Fibroblast of skin of back (primary cell): ENCODE measurements around the gene TNFRSF25.
"Not testable (repeated sequence)": the region's sequence is repeated elsewhere in the genome, so short reads cannot be mapped to it uniquely, and the experiment has no call there.

Source experiments
- DNase-seq: peaks from one replicate; pipeline ENCODE4 v3.0.0-alpha.2; 2013

TNFRSF25 gene

GRCh38 chr1:6450005-6450450 lies 15.9 kb downstream of the TNFRSF25 start:
- DNase-seq: no peak

GRCh38 chr1:6448749-6449631 lies 17.0 kb downstream of the TNFRSF25 start:
- DNase-seq: no peak

DNA sequence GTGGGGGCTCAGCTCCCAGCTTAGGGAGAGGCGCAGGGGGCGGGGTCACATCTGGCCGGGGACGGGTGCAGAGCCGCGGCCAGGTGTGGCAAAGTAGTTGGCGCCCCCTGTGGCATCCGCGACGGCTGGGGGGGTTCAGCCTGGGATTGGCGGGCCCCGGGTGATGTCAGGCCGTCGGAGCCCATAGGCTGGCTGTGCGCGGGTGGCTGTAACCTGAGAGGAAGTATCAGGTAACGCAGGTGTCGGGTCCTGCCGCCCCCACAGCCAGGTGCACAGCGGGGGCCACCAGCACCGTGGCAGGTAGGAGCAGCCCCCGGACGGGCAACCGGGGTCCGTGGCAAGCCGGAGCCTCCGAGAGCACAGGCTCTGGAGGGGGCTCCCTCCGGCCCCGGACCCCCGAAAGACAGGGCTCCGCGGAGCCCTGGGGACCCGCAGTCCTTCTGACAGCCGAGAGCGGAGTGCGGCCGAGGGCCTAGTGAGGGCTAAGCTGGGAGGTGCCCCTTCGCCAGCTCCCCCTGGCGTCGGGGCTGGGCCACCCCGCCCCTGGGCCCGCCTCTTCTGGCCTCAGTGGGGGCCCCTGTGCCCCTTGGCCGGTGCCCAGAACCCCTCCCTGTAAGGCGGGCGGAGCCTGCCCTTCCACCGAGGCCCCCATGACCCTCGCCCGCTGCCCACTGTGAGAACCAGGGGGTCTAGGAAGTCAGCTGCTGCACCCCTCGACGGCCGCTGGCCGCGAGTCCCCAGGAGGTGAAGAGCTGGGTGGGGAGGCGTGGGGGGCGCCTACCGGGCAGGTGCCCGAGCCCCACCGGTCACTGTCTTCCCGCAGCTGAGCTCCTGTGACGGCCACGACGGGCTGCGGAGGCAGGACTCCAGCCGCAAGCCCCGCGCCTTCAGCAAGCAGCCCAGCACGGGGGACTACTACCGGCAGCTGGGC lies 17.9 kb downstream of the TNFRSF25 start:
- DNase-seq: no peak

GRCh38 chr1:6447016-6447817 lies 18.8 kb downstream of the TNFRSF25 start:
- no peak for DNase-seq

DNA sequence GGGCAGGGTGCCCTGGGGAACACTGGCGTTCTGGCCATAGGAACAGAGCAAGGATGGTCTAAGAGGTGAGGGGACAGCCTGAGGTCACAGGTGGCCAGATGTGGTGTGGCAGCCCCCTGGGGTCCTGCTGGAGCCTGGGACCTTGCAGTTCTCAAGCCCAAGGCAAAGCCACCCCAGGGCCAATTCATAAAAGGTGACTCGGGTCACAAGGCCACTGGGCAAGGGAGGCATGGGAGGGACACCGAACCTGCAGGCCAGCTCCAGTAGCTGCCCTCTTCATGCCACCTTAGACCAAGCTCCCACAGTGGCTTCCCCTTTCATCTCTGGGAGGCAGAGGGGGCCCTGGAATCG lies 19.3 kb downstream of the TNFRSF25 start:
- DNase-seq: no peak

GRCh38 chr1:6445929-6446328 lies 20.0 kb downstream of the TNFRSF25 start:
- DNase-seq: not testable (repeated sequence)

- peak; percentile 29 for DNase-seq
Observed at GRCh38 chr1:6445062-6445763, 20.8 kb downstream of the TNFRSF25 start.

DNA sequence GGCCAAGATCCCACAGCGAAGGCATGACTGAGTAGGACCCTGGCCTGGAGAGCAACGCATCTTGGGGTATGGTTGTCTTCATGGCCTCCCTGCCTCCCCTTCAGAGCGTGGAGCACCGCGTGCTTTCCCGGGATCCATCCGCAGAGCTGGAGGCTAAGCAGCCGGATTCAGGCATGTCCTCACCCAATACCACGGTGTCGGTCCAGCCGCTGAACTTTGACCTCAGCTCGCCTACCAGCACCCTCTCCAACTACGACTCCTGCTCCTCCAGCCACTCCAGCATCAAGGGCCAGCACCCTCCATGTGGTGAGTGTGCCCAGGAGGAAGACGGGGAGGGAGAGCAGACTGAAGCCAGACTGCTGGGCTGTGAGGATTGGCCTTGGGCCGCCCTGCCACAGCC lies 21.6 kb downstream of the TNFRSF25 start:
- no peak for DNase-seq

DNA sequence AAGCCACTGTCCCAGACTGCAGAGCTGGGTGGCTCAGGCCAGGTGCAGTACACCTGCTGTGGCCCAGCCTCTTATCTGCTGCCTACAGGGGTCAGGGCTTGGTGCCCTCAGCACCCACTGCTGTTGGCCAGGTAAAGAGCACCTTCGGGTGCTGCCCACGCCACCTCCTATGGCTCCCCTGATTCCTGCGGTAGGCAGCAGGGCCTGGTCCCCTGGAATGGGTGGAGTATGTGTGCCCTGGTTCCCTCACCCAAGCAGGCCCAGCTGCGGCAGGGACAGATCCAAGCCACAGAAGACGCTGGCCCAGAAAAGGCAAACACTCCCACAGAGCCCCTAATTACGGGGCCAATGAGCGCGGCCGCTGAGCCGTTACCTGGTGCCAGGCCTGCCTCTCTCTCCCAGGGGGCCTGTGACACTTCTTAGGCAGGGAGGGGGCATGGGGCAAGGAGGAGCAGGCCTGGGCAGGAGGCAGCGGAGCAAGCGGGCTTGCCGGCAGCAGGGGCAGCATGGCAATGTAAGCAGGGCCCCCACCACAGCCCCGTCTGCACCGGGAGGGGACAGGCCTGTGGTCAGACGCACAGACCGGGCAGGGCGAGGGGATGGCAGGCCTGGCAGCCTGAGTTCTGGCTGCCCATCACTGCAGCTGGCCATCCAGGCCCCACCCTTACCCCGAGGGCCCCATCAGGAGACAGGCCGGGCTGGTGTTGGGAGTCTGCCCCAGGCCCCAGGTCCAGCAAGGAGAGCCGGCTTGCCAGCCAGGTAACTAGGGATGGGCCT lies 22.4 kb downstream of the TNFRSF25 start:
- no peak for DNase-seq

DNA sequence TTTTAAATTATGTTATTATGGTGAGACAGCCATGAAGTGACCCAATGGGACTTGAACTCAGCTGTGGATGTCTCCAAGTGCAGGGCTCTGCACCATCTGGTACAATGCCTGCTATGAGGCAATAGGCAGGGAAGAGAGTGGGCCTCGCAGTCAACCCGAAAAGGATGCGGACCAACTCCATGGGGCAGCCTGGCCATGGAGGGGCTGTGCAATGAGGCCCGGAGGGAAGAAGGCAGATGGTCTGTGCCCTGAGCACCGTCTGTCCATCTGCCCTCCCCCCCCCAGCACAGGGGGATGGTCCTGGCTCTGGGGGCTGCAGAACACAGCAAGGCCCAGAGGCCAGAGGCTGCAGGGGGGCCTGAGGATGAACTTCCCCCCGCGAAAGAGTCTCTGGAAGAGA lies 24.4 kb downstream of the TNFRSF25 start:
- no peak for DNase-seq

- DNase-seq: peak; percentile 52
Observed at GRCh38 chr1:6440198-6441126, 25.5 kb downstream of the TNFRSF25 start.

DNA sequence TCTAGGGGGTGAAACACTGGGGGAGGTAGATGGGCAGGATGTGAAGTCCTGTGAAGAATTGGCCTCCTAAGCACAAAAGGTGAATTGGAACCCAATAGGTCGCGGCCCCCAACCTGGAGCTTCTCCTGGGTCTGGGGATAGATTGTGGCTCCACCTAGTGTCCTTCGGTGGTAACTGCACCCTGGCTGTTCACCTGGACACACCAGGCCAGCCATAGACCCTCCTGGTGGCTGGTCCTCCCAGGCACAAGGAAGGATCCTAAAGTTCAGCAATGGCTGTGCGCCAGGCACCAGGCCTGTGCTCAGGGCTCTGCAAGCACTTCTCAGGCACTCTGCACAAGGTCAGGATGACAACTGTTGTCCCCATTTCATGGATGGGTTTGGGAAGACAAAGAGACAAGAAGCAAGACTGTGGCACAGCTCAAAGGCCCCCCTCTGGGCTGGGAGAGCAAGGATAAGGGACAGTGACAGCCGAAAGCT lies 27.9 kb downstream of the TNFRSF25 start:
- DNase-seq: peak; percentile 36

- not testable (repeated sequence) for DNase-seq
Observed at GRCh38 chr1:6437012-6437700, 28.8 kb downstream of the TNFRSF25 start.

GRCh38 chr1:6436277-6436676 lies 29.7 kb downstream of the TNFRSF25 start:
- not testable (repeated sequence) for DNase-seq

DNA sequence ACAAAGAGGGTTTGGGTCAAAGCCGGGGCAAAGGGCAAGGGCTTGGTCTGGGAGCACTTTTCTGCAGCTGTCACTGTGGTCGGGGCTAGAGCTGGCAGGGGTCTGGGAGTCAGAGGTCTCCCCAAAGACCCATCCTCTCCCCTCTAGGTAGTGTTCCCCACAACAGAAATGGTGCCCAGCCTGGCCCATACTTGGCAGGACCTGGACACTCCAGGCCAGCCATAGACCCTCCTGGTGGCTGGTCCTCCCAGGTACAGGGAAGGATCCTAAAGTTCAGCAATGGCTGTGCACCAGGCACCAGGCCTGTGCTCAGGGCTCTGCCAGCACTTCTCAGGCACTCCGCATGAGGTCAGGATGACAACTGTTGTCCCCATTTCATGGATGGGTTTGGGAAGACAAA lies 30.4 kb downstream of the TNFRSF25 start:
- DNase-seq: no peak

DNA sequence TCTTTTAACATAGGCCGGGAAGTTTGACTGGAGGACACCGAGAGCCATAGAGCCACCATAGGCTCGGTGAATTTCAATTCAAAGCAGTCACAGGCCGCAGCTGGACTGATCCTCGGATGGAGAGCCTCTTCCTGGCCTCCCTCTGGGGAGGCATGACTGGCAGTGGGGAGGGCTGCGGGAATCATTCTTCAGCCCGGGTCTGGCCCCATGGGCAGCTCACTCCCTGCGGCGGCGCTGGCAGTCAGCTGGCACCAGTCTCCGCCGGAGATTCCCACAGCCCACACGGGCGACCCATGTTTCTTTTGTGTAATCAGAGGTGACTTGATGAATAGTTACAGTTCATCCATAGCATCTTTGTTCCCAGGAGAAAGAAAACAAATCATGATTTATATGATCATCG lies 30.8 kb downstream of the TNFRSF25 start:
- DNase-seq: no peak

DNA sequence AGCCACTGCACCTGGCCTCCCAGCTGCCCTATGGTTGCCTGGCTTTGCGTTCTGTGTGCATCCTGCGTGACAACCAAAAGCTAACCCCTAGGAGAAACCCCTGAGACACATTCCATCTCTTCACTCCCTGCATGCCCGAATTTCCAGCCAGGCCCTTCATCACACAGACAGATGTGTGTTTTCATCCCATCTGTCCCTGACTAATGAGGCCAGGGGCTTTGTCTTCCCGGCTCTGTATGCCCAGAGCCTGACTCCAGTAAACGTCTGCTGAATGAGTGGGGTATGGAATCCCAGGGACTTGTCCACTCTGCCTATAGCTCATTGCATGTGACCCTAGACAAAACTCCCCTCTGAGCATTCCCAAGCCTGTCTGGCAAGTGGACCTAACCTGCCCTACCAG lies 31.8 kb downstream of the TNFRSF25 start:
- DNase-seq: no peak

GRCh38 chr1:6431645-6432579 lies 34.1 kb downstream of the TNFRSF25 start:
- not testable (repeated sequence) for DNase-seq
